Daoy (cell line): ENCODE results near the gene LIMS1. TPM values are rescaled to one million over a fixed set of nuclear protein-coding genes. Genes with fewer than 3 reads are reported as not detected.
"Not testable (repeated sequence)": the region's sequence is repeated elsewhere in the genome, so short reads cannot be mapped to it uniquely, and the experiment has no call there.

Experiments
- DNase-seq: peaks from one replicate; pipeline ENCODE4 v3.0.0-alpha.2; 2015; ENCODE audit warnings: low read depth
- total RNA-seq: library from RNA; depleted of rRNA; stranded (reverse); fragments of >200 nt; shearing (Covaris generic); gene quantifications from 2 replicates; pipeline ENCODE4 v1.2.3, GENCODE V29; 2014

The LIMS1 gene
- total RNA-seq, 1 experiment from 2014 or later = 99.2 TPM

GRCh38 chr2:108548208-108549003, 14.1 kb downstream of the LIMS1 start:
- DNase-seq = peak; percentile 28

DNA sequence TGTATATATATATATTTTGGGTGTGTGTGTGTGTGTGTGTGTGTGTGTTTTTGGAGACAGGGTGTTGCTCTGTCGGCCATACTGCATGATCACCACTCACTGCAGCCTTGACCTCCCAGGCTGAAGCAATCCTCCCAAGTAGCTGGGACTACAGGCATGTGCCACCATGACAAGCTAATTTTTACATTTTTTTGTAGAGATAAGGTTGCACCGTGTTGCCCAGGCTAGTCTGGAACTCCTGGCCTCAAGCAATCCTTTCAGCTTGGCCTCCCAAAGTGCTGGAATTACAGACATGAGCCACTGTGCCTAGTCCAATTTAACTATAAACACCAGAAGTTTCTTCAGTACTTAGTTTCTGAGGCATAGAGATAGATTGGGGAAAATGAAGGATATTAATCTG, 18.3 kb downstream of the LIMS1 start:
- no peak for DNase-seq

DNA sequence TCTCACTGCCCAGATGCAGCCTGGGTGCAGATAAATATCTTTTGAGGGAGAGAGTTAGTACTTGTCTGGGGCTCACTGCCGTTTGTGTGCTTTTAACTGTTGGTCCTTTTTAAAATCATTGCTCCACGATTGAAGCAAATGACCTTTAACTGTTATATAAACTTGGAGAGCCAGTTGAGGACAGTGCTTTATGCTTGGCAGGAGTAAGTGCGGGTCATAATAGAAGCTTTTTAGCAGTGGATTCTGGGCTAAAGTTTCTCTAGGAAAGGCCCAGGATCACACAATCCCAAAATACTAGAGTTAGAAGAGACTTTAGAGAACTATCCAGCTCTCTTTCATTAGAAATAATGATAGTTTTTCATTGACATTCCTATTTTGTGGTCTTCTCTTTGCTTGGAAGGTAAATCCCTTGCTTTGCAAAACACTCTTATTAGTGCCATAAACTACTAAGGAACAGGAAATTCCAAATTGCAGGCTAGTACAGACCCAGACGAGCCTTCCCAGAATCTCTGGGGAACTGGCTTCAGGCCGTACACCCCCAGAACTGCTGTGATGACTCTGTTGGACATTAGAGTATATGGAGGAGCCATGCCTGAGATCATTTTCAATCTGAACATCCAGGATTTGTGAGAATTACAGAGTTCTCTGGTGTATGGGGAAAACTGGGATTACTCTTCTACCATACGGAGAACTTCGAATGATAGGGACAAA, 19.1 kb downstream of the LIMS1 start:
- no peak for DNase-seq

GRCh38 chr2:108554528-108554927, 20.3 kb downstream of the LIMS1 start:
- DNase-seq = no peak

- DNase-seq = no peak
These were observed 21.3 kb downstream of the LIMS1 start for GRCh38 chr2:108555572-108555971.

- DNase-seq = not testable (repeated sequence)
These were observed 22.3 kb downstream of the LIMS1 start for GRCh38 chr2:108556581-108556980.

- DNase-seq = no peak
These were observed 26.1 kb downstream of the LIMS1 start for GRCh38 chr2:108560241-108560811.

DNA sequence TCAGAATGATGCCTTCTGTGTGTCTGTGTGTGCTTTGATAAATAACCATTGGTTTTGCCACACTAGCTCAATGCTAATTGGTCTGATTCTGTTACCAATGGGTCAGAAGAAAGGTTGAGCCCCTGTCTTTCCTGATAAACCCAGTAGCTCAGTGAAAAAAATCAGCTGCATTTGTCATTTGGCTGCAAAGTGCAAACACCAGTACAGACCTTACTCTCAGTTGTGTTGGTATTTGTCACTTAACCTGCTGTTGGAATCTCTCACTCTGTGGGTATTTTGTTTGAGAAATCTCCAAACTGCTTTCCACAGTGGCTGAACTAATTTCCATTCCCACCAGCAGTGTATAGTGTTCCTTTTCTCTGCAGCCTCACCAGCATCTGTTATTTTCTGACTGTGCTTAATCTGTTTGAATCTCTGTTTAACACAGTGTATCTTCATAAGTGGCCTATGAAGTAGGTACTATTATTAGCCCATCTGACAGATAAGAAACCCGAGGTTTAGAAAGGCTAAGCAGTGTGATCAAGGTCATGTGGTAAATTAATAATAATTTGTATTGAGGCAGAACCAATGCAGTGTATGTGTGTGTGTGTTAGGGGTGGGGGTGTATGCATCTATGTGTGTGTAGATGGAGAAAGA, 26.7 kb downstream of the LIMS1 start:
- DNase-seq = no peak

- no peak for DNase-seq
These were observed 28.0 kb downstream of the LIMS1 start for GRCh38 chr2:108562274-108562673.

- no peak for DNase-seq
These were observed 30.2 kb downstream of the LIMS1 start for GRCh38 chr2:108564510-108564909.

DNA sequence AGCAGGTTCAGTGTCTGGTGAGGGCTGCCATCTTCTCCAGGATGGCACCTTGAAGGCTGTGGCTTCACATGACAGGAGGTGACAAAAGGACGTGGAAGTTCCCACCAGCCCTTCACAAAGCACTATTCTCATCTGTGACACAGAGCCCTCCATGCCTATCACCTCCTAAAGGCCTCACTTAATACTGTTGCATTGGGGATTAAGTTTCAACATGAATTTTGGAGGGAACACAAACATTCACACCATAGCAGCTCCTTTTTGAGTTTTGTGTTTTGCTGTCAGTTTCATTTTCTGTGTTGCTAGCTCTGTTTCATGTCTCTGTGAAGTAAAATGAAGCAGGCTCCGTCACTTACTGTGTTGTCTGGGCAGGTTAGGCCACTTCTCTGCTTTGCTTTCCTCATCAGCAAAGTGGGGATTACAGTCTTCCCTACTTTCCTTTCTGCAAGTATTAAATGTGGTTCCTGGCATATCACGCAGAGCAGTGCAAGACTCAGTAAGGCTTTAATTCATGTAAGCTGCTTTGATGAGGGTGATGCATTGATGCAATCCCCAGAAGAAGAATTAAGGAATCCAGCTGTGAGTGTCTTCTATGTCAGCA, 31.6 kb downstream of the LIMS1 start:
- no peak for DNase-seq

- peak; percentile 76 for DNase-seq
These were observed 36.1 kb downstream of the LIMS1 start for GRCh38 chr2:108570416-108570815.

- no peak for DNase-seq
These were observed 37.0 kb downstream of the LIMS1 start for GRCh38 chr2:108571286-108571685.

DNA sequence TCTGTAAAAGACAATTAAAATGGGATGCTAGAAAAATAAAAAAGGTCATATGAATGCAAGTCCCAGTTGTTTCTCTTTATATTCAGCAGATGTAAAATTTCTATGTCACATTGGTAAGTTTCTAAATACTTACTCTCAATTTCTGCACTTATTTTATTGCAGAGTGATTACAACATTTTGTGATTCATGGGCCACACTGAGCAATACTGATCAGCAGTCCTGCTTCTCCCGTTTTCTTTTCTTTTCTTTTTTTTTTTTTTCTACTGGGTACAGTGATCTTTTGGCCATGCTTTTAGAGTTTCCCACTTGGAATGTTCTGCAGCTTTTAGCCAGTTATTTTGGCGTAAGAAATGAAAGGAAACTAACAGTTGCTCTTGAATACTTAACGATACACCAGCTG, 38.8 kb downstream of the LIMS1 start:
- no peak for DNase-seq

DNA sequence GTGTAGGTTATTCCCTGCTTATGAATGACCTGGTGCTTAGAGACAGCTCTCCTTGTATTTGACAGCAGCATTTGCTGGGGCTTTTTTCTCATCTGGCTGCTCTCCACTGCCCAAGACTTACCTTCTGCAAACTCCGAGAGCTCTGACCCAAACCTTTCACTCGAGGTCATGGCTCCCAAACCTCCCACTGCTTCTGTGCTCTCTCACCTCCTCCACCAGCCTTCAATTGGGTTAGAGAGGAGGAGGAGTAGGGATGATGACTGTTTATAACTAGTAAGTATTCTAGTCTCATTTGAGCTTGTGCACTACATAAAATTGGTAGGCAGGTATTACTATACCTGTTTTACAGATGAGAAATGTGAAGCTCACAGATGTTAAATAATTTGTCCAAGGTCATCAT, 40.1 kb downstream of the LIMS1 start:
- DNase-seq = no peak

DNA sequence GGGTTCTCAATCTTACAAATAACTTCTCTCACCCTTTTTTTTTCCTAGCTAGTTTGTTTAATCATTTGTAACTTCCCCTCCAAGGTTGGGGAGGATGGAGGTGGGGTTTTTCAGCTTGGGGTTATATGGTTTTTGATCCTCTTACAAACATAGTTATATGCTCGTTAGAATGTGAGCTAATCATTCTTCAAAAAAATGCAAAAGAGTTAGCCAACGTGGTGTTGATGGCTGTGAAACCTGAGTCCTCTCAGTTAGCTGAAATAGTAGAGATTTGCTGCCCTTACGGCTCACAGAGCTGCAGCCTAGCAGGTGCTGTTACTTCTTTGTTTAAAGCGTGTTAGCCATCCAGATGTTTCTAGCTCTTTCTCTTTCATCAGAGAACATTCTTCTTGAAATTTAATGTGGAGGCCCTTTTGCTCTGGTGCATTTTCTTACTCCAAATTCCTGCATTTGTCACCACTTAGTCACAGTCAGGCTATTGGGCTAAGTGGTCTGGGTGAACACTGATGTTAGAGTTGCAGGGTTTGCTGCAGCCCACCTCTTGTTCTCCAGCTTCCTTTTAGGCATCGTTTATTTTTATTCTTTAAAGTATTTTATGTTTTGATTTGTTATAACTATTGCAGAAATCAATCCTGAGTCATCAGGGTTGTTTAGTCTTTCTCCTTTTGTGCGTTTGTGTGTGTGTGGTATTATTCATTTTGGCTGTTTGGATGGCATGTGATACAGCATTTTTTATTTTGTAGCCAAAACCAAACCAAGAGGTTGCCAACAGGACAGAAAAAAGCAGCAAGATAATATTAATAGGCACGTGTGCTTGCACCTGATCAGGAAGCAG, 41.1 kb downstream of the LIMS1 start:
- DNase-seq = peak; percentile 74

GRCh38 chr2:108577099-108577498, 42.8 kb downstream of the LIMS1 start:
- no peak for DNase-seq

DNA sequence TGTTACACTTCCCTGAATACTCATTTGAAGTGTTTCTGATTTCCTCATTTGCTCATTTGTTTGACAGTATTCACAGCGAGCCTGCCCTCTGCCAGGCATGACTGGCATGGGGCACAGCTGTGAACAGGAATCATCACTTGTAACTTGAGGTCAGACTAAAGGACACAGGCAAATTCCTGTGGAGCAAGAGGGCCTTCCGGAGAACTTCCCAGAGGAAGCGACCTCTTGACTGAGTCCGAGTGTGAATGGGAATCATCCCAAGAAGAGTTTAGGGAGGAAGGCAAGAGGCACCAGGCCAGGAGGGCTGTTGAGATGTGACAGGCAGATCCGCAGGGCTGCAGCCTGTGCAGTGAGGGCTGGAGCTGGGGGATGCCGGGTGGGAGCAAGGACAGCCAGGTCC, 45.4 kb downstream of the LIMS1 start:
- peak; percentile 56 for DNase-seq

- no peak for DNase-seq
These were observed 45.8 kb downstream of the LIMS1 start for GRCh38 chr2:108580050-108580449.

DNA sequence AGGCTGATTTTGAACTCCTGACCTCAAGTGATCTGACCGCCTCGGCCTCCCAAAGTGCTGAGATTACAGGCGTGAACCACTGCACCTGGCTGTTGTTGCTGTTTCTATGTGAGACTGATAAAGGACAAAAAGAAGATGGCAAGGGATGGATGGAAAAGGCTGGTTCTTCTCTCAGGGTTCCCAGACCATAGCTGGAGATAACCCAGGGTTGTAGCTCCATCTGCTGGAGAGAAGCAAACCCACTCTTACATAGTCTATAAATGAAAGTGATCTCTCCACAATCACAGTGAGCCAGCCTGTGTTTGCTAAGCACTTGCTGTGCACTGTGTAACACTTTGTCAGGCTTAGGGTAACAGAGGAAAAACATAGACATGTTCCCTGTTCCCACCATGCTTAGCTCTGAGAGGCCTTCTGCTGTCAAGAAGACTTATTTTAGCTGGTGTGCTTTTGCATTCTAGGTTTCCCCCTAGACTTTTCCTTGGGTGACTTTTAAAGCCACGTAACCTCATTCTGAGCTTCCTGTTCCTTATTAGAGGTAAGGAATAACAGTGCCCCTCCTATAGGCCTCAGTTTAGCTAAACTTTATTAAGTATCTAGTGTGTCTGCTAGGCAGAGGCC, 49.7 kb downstream of the LIMS1 start:
- DNase-seq = peak; percentile 81

DNA sequence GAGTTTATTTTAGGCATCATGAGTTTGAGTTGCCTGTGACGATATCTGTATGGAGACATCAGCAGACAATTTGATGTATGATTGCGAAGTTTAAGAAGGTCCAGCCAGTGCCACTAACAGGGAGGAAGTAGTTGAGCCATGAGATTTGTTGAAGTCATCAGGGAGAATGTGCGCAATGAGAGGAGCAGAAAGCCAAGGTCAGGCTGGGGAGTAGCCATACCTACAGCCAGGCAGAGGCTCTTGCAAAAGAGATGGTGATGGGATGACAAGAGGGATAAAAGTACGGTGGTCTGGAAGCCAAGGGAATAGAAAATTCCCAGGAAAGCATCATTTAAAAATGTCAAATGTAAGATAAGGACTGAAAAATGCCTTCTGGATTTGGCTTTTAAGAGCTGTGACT, 51.2 kb downstream of the LIMS1 start:
- no peak for DNase-seq
